ENCODE measurements around the gene KCNK3. TPM values are rescaled to one million over a fixed set of nuclear protein-coding genes. Genes with fewer than 3 reads are reported as not detected.

KCNK3 gene
- total and polyA plus RNA-seq, 2 of the 13 experiments (the other 11 are each of a cell fraction or from before 2014, with no cell fraction given), result not detected

GRCh38 chr2:26772064-26773001, 79.8 kb downstream of the KCNK3 start (continued):
- TF ChIP-seq RXRA (CRISPR knock-in tag; IDR thresholded peaks at IDR 0.05) (peak; percentile 69; the same call in 1 of the 2 replicates), NFKBIZ (CRISPR knock-in tag; IDR thresholded peaks at IDR 0.05) (0 out of 2 replicates have a peak, but pooled peaks have one; percentile 54), ZNF646 (CRISPR knock-in tag; IDR thresholded peaks at IDR 0.05) (no peak), YEATS4 (CRISPR knock-in tag; IDR thresholded peaks at IDR 0.05; ENCODE audit: borderline replicate concordance) (no peak), ZBTB34 (CRISPR knock-in tag; IDR thresholded peaks at IDR 0.05) (no peak), REL (CRISPR knock-in tag; conservative IDR thresholded peaks at IDR 0.05) (no peak), ZFP36 (IDR thresholded peaks at IDR 0.05; ENCODE audit: borderline replicate concordance, low read depth, low read length, partially characterized antibody) (no peak), MYNN (CRISPR knock-in tag; IDR thresholded peaks at IDR 0.05; ENCODE audit: low read depth) (no peak), ZXDC (CRISPR knock-in tag; IDR thresholded peaks at IDR 0.05) (no peak), PHF5A (CRISPR knock-in tag; IDR thresholded peaks at IDR 0.05; ENCODE audit: low read depth, unreplicated experiment) (no peak), ZNF230 (CRISPR knock-in tag; IDR thresholded peaks at IDR 0.05) (no peak), ZNF768 (CRISPR knock-in tag; IDR thresholded peaks at IDR 0.05) (no peak)
- TF ChIP-seq, protein P1, sequence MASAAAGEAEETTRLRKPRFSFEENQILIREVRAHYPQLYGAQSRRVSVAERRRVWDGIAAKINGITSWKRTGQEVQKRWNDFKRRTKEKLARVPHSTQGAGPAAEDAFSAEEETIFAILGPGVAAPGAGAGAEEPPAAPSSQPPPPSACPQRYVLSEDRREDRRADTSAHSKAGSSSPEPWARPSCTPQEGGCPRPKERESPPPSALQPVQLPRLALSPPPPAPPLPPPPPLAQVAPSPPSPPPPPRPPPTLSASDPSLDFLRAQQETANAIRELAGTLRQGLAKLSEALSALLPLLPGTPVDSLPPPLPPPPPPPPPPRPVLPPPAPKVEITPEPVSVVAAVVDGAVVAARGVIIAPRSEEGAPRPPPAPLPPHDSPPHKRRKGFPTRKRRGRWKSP (CRISPR knock-in tag; IDR thresholded peaks at IDR 0.05), result peak; percentile 6; the same call in 1 of the 2 replicates
- TF ChIP-seq, protein P2, sequence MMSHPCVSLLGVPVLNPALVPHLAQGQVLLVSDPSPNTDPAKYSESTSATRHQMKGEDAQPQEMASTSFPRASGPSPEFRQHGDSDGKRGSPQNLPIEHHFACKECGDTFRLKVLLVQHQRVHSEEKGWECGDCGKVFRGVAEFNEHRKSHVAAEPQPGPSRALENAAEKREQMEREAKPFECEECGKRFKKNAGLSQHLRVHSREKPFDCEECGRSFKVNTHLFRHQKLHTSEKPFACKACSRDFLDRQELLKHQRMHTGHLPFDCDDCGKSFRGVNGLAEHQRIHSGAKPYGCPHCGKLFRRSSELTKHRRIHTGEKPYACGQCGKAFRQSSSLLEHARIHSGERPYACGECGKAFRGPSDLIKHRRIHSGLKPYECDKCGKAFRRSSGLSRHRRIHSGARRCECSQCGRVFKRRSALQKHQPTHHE (CRISPR knock-in tag; IDR thresholded peaks at IDR 0.05; ENCODE audit: borderline replicate concordance), result no peak

Data from HepG2 (cell line).